ENCODE measurements around the gene KLK10.

Gene KLK10

GRCh38 chr19:51005248-51005647 lies 14.3 kb downstream of the KLK10 start:
- no peak overlapping the region for H3K4me3 ChIP-seq (ENCODE audit: control insufficient read depth, low read depth, low read length)
- TF ChIP-seq CTCF (IDR thresholded peaks at IDR 0.05; ENCODE audit: control insufficient read depth, insufficient read depth, low read depth, low read length, missing control alignments): no peak
- DNase-seq (ENCODE audit: low read depth): no peak

- no peak overlapping the region for H3K4me3 ChIP-seq (ENCODE audit: control insufficient read depth, low read depth, low read length)
- no peak for DNase-seq (ENCODE audit: low read depth)
- TF ChIP-seq CTCF (IDR thresholded peaks at IDR 0.05; ENCODE audit: control insufficient read depth, insufficient read depth, low read depth, low read length, missing control alignments): no peak
Observed at GRCh38 chr19:51003316-51003715, 16.2 kb downstream of the KLK10 start.

- no peak overlapping the region for H3K4me3 ChIP-seq (ENCODE audit: control insufficient read depth, low read depth, low read length)
- TF ChIP-seq CTCF (IDR thresholded peaks at IDR 0.05; ENCODE audit: control insufficient read depth, insufficient read depth, low read depth, low read length, missing control alignments): no peak
- no peak for DNase-seq (ENCODE audit: low read depth)
Observed at GRCh38 chr19:51002542-51003311, 16.8 kb downstream of the KLK10 start.

- TF ChIP-seq CTCF (IDR thresholded peaks at IDR 0.05; ENCODE audit: control insufficient read depth, insufficient read depth, low read depth, low read length, missing control alignments): no peak
- DNase-seq (ENCODE audit: low read depth): no peak
- H3K4me3 ChIP-seq (ENCODE audit: control insufficient read depth, low read depth, low read length): no peak overlapping the region
Observed at GRCh38 chr19:51002089-51002532, 17.4 kb downstream of the KLK10 start.

- no peak for TF ChIP-seq CTCF (IDR thresholded peaks at IDR 0.05; ENCODE audit: control insufficient read depth, insufficient read depth, low read depth, low read length, missing control alignments)
- no peak for DNase-seq (ENCODE audit: low read depth)
- H3K4me3 ChIP-seq (ENCODE audit: control insufficient read depth, low read depth, low read length): no peak within 1 kb of the TSS
Observed at GRCh38 chr19:51001515-51001914, 18.0 kb downstream of the KLK10 start, which contains the start of gene KLK8. KLK8 (minus strand) TSS chr19:51001604; CDS start chr19:51001167, 437 bp downstream.

- no peak for DNase-seq (ENCODE audit: low read depth)
- no peak for TF ChIP-seq CTCF (IDR thresholded peaks at IDR 0.05; ENCODE audit: control insufficient read depth, insufficient read depth, low read depth, low read length, missing control alignments)
- no peak overlapping the region for H3K4me3 ChIP-seq (ENCODE audit: control insufficient read depth, low read depth, low read length)
Observed at GRCh38 chr19:51000981-51001380, 18.5 kb downstream of the KLK10 start.
